ENCODE measurements around the gene TSPAN5. TPM values are rescaled to one million over a fixed set of nuclear protein-coding genes. Genes with fewer than 3 reads are reported as not detected.

TSPAN5 gene
- polyA plus RNA-seq, 1 donor from 2014 or later, result 18.8 TPM

GRCh38 chr4:98446499-98447375 lies 211.7 kb downstream of the TSPAN5 start:
- Histone ChIP-seq H3K4me2 (ENCODE audit: low read length) (no peak overlapping the region), H3K36me3 (ENCODE audit: insufficient read depth, low read length) (no peaks in the 10 kb centered on the region), H3K79me2 (replicated peaks; ENCODE audit: insufficient read depth, low read length) (no peaks in the 10 kb centered on the region), H3K27me3 (ENCODE audit: insufficient read depth, low read depth, low read length) (no peaks in the 10 kb centered on the region), H3K9ac (ENCODE audit: low read length) (no peak overlapping the region), H4K20me1 (ENCODE audit: insufficient read depth) (no peaks in the 10 kb centered on the region), H3K9me2 (ENCODE audit: insufficient read depth, low read length) (no peaks in the 10 kb centered on the region), H2AFZ (ENCODE audit: low read depth, low read length) (no peak overlapping the region), H3K27ac (ENCODE audit: low read length) (no peak overlapping the region), H3K4me3 (ENCODE audit: low read length) (no peak overlapping the region), H3F3A (ENCODE audit: insufficient read depth, low read length, poor library complexity, severe bottlenecking) (no peaks in the 10 kb centered on the region), H3K9me3 (ENCODE audit: low read length) (no peaks in the 10 kb centered on the region)
- no peak for TF ChIP-seq RAD21 (conservative IDR thresholded peaks at IDR 0.05)
- no peak for TF ChIP-seq POLR2AphosphoS5 (IDR thresholded peaks at IDR 0.05)
- TF ChIP-seq TAF1 (IDR thresholded peaks at IDR 0.05; ENCODE audit: low read depth), result no peak
- no peak for TF ChIP-seq EP300 (conservative IDR thresholded peaks at IDR 0.05; ENCODE audit: poor library complexity, severe bottlenecking)
- TF ChIP-seq SMC3 (conservative IDR thresholded peaks at IDR 0.05; ENCODE audit: poor library complexity), result no peak
- no peak for TF ChIP-seq CTCF (IDR thresholded peaks at IDR 0.05; ENCODE audit: poor library complexity, severe bottlenecking)
- no peak for TF ChIP-seq REST (IDR thresholded peaks at IDR 0.05; ENCODE audit: borderline replicate concordance)
- TF ChIP-seq MXI1 (conservative IDR thresholded peaks at IDR 0.05; ENCODE audit: poor library complexity, severe bottlenecking), result no peak
- TF ChIP-seq EZH2 (IDR thresholded peaks at IDR 0.05; ENCODE audit: borderline replicate concordance, insufficient read depth, low read length, poor library complexity, severe bottlenecking), result no peak

GRCh38 chr4:98444371-98444770 lies 214.0 kb downstream of the TSPAN5 start:
- H3F3A ChIP-seq (ENCODE audit: insufficient read depth, low read length, poor library complexity, severe bottlenecking), result no peaks in the 10 kb centered on the region
- no peaks in the 10 kb centered on the region for H3K79me2 ChIP-seq (replicated peaks; ENCODE audit: insufficient read depth, low read length)
- no peaks in the 10 kb centered on the region for H3K9me2 ChIP-seq (ENCODE audit: insufficient read depth, low read length)
- no peaks in the 10 kb centered on the region for H3K27me3 ChIP-seq (ENCODE audit: insufficient read depth, low read depth, low read length)
- TF ChIP-seq CTCF (IDR thresholded peaks at IDR 0.05; ENCODE audit: poor library complexity, severe bottlenecking) (no peak), RAD21 (conservative IDR thresholded peaks at IDR 0.05) (no peak), SMC3 (conservative IDR thresholded peaks at IDR 0.05; ENCODE audit: poor library complexity) (no peak), EP300 (conservative IDR thresholded peaks at IDR 0.05; ENCODE audit: poor library complexity, severe bottlenecking) (no peak), REST (IDR thresholded peaks at IDR 0.05; ENCODE audit: borderline replicate concordance) (no peak), TAF1 (IDR thresholded peaks at IDR 0.05; ENCODE audit: low read depth) (no peak), MXI1 (conservative IDR thresholded peaks at IDR 0.05; ENCODE audit: poor library complexity, severe bottlenecking) (no peak), POLR2AphosphoS5 (IDR thresholded peaks at IDR 0.05) (no peak), EZH2 (IDR thresholded peaks at IDR 0.05; ENCODE audit: borderline replicate concordance, insufficient read depth, low read length, poor library complexity, severe bottlenecking) (no peak)
- H4K20me1 ChIP-seq (ENCODE audit: insufficient read depth), result no peaks in the 10 kb centered on the region
- H3K4me2 ChIP-seq (ENCODE audit: low read length), result no peak overlapping the region
- no peak overlapping the region for H3K27ac ChIP-seq (ENCODE audit: low read length)
- H3K4me3 ChIP-seq (ENCODE audit: low read length), result no peak overlapping the region
- H3K36me3 ChIP-seq (ENCODE audit: insufficient read depth, low read length), result no peaks in the 10 kb centered on the region
- no peaks in the 10 kb centered on the region for H3K9me3 ChIP-seq (ENCODE audit: low read length)
- H2AFZ ChIP-seq (ENCODE audit: low read depth, low read length), result no peak overlapping the region
- no peak overlapping the region for H3K9ac ChIP-seq (ENCODE audit: low read length)

Data from neural cell (in vitro differentiated cells).